Esophagus squamous epithelium (tissue), 5 donors: ENCODE measurements around the gene BTBD2. TPM values are rescaled to one million over a fixed set of nuclear protein-coding genes. Genes with fewer than 3 reads are reported as not detected.

Experiments
- DNase-seq: peaks from one replicate; lab custom pipeline; 2025; lab: John Stamatoyannopoulos, UW
- H3K27ac ChIP-seq, 4 donors: fragments of 200-600 bp; sonication (generic); one replicate each; pipeline ENCODE4 v1.5.1; 2016 to 2019; ENCODE audit warnings: mild to moderate bottlenecking in 1 of 4
- H3K27me3 ChIP-seq, 4 donors: fragments of 200-600 bp; sonication (generic); 1 replicate in 3 of 4; 2 replicates in 1 of 4; pipeline versions ENCODE4 v1.5.1 to v1.6.0; 2017 to 2021; ENCODE audit warnings: antibody characterized with exemption in 1 of 4
- H3K36me3 ChIP-seq, 3 donors: fragments of 200-600 bp; sonication (generic); one replicate each; pipeline ENCODE4 v1.5.1; 2016 to 2019
- H3K4me1 ChIP-seq, 3 donors: fragments of 200-600 bp; sonication (generic); one replicate each; pipeline ENCODE4 v1.5.1; 2017 to 2019
- H3K4me3 ChIP-seq, 4 donors: fragments of 200-600 bp; sonication (generic); 1 replicate in 3 of 4; 2 replicates in 1 of 4; pipeline ENCODE4 v1.5.1; 2016 to 2019; ENCODE audit warnings: mild to moderate bottlenecking in 2 of 4, moderate library complexity in 1 of 4
- H3K9me3 ChIP-seq, 3 donors: fragments of 200-600 bp; sonication (generic); one replicate each; pipeline ENCODE4 v1.5.1; 2016 to 2019
- POLR2A ChIP-seq, 4 donors: fragments of 450-650 bp; IDR thresholded peaks; one replicate each; pipeline ENCODE4 v1.6.1; 2017; ENCODE audit warnings: antibody characterized with exemption in 4 of 4, mild to moderate bottlenecking in 4 of 4, moderate library complexity in 3 of 4
- WGBS, 2 donors: methylation state at CpG; one replicate each; pipeline ENCODE4 v1.1.5; 2018; 5-methylcytosine and 5-hydroxymethylcytosine counted together
- intact Hi-C: fragments of 100-400 bp; cut with DNase I; formaldehyde crosslinking; loops from one replicate; pipeline ENCODE4 v1.15.0; 2022
- total RNA-seq, 4 donors: library from RNA; depleted of rRNA; stranded (reverse); fragments of >200 nt; gene quantifications; one replicate each; pipeline ENCODE4 v1.1.0, GENCODE V29; 2016
- TF ChIP-seq, protein P1 (sequence below), 6 experiments: fragments of 450-650 bp in 4 of 6; fragments of 200-600 bp in 2 of 6; sonication (generic) in 2 of 6; IDR thresholded peaks; one replicate each; pipeline ENCODE4 v1.5.1; 2016 to 2019; ENCODE audit warnings: antibody characterized with exemption in 6 of 6, mild to moderate bottlenecking in 4 of 6, moderate library complexity in 4 of 6
- donor health status: DM: yes; HTN: yes; CAD: no.

Gene BTBD2
- total RNA-seq, 4 donors from 2014 or later, result 42.3 to 79.0 (median 63.8) TPM

DNA sequence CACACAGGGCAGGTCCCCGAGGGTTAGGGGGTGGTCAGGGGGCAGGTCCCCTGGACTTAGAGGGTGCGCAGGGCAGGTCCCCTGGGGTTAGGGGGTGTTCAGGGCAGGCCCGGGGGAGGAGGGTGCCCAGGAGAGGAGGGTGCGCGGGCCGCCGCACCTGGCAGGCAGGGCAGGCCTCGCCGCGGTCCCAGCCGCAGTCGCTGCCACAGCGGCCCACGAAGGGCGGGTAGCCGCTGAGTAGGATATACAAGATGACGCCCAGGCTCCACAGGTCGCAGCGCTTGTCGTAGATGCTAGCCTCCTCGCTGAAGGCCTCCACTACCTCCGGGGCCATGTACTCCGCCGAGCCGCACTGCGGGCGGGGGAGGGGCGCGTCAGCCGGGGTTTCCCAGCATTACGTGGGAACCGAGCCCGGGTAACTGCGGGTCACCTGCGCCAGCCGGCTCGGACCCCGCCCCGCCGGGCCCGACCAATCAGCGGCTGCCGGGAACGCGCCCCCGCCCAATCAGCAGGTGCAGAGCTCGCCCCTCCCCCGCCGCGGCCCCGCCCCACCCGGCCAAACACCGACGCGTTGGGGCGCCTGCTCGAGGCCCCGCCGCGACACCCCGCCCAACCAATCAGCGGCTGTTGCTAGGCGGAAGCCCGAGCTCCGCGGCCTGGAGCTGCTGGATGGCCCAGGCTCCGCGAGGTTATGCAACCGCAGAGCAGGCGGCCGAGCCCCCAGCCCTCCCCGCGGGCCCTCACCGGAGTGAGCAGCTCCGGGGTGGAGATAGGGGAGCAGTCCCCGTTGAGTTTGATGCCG is 26.4 kb upstream of the BTBD2 start:
- H3K4me3 ChIP-seq, result peak overlapping the region; percentile 5 to 62 (median 28)
- TF ChIP-seq POLR2A (IDR thresholded peaks at IDR 0.05), result peak in 2 of 4 donors; percentile 27 to 53
- TF ChIP-seq, protein P1, sequence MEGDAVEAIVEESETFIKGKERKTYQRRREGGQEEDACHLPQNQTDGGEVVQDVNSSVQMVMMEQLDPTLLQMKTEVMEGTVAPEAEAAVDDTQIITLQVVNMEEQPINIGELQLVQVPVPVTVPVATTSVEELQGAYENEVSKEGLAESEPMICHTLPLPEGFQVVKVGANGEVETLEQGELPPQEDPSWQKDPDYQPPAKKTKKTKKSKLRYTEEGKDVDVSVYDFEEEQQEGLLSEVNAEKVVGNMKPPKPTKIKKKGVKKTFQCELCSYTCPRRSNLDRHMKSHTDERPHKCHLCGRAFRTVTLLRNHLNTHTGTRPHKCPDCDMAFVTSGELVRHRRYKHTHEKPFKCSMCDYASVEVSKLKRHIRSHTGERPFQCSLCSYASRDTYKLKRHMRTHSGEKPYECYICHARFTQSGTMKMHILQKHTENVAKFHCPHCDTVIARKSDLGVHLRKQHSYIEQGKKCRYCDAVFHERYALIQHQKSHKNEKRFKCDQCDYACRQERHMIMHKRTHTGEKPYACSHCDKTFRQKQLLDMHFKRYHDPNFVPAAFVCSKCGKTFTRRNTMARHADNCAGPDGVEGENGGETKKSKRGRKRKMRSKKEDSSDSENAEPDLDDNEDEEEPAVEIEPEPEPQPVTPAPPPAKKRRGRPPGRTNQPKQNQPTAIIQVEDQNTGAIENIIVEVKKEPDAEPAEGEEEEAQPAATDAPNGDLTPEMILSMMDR (IDR thresholded peaks at IDR 0.05), result no peak
- peak overlapping the region; percentile 89 to 99 (median 98) for H3K27ac ChIP-seq
- H3K36me3 ChIP-seq, result peaks cover 53 to 90% (median 66%) of the 10 kb centered on the region in 3 donors
- intact Hi-C loops, result no loop called here
- no peaks in the 10 kb centered on the region for H3K27me3 ChIP-seq
- H3K4me1 ChIP-seq, result peaks cover 62 to 89% (median 62%) of the 10 kb centered on the region in 3 donors
- H3K9me3 ChIP-seq, result no peaks in the 10 kb centered on the region
- DNase-seq, result peak; percentile 89
- WGBS, 2 donors, result 2 to 23% methylated on average over 7 to 10 of the region's 77 CpGs

DNA sequence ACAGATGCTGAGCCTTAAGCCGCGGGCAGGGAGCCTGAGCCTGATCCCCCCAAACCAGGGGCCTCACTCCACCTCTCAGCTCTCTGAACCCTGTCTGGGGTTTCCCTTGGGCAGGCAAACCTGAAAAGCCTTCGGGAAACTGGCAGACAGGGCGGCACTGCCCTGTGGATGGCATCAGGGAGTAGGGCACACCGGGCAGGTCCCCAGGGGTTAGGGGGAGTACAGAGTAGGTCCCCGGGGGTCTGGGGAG is 25.8 kb upstream of the BTBD2 start:
- peak overlapping the region; percentile 5 to 62 (median 28) for H3K4me3 ChIP-seq
- peaks cover 53 to 85% (median 64%) of the 10 kb centered on the region in 3 donors for H3K36me3 ChIP-seq
- TF ChIP-seq, protein P1 (IDR thresholded peaks at IDR 0.05), result no peak
- no peak for TF ChIP-seq POLR2A (IDR thresholded peaks at IDR 0.05)
- intact Hi-C loops, result no loop called here
- DNase-seq, result no peak
- H3K9me3 ChIP-seq, result no peaks in the 10 kb centered on the region
- no CpG with 5 or more reads among the region's 6 CpGs for WGBS, 2 donors
- H3K27ac ChIP-seq, result peak overlapping the region; percentile 89 to 99 (median 96)
- H3K4me1 ChIP-seq, result peaks cover 57 to 84% (median 57%) of the 10 kb centered on the region in 3 donors
- no peaks in the 10 kb centered on the region for H3K27me3 ChIP-seq

DNA sequence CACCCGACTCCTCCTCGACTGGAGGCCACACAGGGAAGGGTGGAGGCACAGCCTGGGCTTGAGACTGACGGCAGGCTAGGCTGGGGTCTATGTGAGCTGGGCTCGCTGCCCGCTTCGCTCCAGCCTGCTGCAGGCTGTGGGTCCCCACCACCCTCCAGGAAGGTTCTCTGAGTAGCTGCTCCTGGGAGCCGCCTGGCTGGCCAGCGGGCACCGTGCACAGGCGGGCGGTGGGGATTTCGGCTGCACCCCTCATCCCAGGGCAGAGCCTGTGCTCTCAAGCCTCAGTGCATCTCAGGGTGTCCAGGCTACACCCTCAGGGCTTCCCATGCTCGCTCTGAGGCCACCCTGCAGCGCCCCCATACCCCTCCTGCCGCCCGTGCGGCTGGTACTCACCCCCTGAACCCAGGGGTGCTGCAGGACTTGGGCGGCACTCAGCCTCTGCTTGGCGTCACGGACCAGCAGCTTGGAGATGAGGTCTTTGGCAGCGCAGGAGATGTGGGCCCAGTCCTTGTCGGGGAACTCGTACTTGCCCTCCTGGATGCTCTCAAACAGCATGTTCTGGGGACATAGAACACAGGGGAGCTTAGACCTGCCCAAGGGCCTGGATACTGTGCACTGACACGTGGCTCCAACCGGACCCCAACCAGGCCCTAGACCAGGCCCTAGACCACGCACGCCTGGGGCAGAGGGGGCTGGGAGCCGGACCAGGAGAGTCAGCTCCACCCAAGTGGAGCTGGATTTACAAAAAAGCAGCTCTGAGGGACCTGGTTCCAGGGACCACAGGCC is 25.3 kb upstream of the BTBD2 start:
- intact Hi-C loops, result no loop called here
- DNase-seq, result no peak
- Histone ChIP-seq H3K36me3 (peaks cover 48 to 80% (median 59%) of the 10 kb centered on the region in 3 donors), H3K27me3 (no peaks in the 10 kb centered on the region), H3K4me1 (peaks cover 51 to 79% (median 52%) of the 10 kb centered on the region in 3 donors), H3K27ac (peak overlapping the region; percentile 89 to 99 (median 96)), H3K4me3 (peak overlapping the region in 2 of 4 donors; percentile 35 to 62), H3K9me3 (peaks cover 0 to 4% (median 3%) of the 10 kb centered on the region in 3 donors)
- no peak for TF ChIP-seq POLR2A (IDR thresholded peaks at IDR 0.05)
- 84 to 86% methylated on average over 4 to 5 of the region's 28 CpGs for WGBS, 2 donors

DNA sequence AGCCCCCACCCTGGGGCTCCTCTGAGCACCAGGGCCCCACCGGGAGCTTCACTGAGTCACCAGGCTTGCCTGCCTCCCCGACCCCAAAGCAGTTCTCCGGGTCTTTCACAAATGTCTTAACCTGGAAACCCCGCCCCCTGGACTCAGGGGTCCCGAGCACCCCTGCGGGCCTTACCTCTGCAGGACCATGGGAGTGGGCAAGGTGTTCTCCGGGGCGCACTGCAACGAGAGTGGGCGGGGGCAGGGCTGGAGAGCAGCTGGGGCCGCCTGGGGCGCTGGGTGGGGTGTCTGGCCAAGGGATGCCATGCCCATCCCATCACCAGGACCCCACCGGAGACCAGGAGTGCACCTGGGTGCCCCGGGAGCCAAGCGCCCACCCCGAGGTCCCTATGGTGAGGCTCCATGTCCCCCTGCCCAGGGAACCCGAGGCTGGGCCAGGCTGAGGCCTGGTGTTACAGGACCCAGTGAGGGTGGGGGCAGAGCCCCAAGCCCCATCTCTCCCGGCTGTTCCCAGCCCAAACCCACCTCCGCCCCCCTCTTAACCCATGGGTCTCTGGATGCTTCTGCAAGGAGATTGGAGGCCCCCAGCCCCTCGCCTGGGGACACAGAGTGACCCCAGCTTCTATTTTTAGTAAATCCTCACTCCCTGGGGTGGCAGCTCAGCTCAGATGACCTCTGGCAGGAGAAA is 24.6 kb upstream of the BTBD2 start:
- H3K27ac ChIP-seq, result peak overlapping the region; percentile 89 to 99 (median 96)
- WGBS, 2 donors, result 59 to 60% methylated on average over 1 to 3 of the region's 20 CpGs
- H3K4me1 ChIP-seq, result peaks cover 44 to 76% (median 45%) of the 10 kb centered on the region in 3 donors
- no peak for DNase-seq
- no peak overlapping the region for H3K4me3 ChIP-seq
- H3K36me3 ChIP-seq, result peaks cover 42 to 72% (median 51%) of the 10 kb centered on the region in 3 donors
- H3K27me3 ChIP-seq, result no peaks in the 10 kb centered on the region
- no peak for TF ChIP-seq POLR2A (IDR thresholded peaks at IDR 0.05)
- TF ChIP-seq, protein P1 (IDR thresholded peaks at IDR 0.05), result no peak
- intact Hi-C loops, result no loop called here
- H3K9me3 ChIP-seq, result peaks cover 0 to 11% (median 10%) of the 10 kb centered on the region in 3 donors
